Measurements from ENCODE around the gene EPHB1.

The EPHB1 gene

GRCh38 chr3:135142530-135142929 lies 347.5 kb downstream of the EPHB1 start:
- no peak for DNase-seq

- DNase-seq: no peak
Observed at GRCh38 chr3:135143474-135143873, 348.4 kb downstream of the EPHB1 start.

DNA sequence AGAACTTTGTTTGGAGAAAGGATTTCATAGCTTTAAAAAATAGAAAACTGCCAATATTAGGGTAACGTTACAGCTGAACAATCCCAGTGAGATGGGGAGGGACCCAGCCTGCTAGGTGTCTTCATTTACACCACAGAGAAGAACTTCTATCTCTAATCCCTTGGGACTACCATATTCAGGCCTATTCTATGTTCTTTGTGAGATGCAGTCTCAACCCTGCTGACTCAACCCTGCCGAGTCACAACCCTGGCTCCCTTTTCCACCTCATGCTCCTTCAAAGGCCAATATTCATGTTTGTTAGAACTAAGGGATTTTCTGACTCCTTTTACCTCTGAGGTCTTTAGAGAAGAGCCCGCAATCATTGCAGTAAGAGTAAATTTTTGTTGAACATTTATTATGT lies 350.5 kb downstream of the EPHB1 start:
- no peak for DNase-seq

DNA sequence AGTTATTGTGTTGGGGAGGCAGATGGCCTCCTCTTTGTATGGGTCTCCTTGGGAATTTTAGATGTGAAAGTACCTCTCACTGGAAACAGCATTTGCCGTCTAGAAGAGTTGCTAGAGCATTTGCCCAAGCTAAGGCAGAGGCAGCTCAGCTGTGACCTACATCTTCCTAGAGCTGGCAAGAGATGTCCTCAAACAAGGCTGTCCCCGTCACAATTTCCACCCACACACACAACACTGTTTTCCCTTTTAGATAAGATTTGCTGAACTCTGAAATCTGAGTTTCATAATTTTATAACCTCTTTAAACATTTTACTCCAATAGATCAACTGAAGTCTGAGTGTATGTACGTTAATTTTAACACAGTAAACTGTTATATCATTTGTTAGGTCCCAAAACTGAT lies 352.6 kb downstream of the EPHB1 start:
- no peak for DNase-seq

DNA sequence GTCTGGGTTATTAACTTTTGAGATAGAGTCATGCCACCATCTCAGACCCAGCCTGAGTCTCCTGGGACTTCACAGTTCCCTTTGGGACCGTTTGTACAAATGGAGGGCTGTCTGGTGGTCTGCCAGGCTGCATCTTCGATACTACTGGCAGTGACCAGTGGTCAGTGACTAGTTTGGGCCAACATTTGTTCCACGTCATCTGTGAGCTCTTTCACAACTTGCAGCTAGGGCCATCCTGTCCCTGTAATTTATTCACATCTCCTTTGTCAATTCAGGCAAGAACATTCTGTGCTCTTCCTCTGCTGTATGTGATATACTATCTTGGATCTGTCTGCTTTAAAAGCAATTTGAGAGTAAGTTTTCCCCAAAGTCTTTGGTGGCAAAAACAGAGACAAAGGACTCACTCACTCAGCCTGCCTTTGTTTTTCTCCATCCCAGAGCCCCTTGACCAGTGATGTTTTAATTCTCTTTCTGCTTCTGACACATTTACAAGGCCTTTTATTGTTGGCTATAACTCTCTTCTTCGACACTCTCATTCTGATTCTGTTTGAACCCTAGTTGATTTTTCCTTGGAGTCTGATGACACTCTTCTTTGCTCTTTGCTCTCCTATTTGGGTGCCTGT lies 353.4 kb downstream of the EPHB1 start:
- no peak for DNase-seq

DNA sequence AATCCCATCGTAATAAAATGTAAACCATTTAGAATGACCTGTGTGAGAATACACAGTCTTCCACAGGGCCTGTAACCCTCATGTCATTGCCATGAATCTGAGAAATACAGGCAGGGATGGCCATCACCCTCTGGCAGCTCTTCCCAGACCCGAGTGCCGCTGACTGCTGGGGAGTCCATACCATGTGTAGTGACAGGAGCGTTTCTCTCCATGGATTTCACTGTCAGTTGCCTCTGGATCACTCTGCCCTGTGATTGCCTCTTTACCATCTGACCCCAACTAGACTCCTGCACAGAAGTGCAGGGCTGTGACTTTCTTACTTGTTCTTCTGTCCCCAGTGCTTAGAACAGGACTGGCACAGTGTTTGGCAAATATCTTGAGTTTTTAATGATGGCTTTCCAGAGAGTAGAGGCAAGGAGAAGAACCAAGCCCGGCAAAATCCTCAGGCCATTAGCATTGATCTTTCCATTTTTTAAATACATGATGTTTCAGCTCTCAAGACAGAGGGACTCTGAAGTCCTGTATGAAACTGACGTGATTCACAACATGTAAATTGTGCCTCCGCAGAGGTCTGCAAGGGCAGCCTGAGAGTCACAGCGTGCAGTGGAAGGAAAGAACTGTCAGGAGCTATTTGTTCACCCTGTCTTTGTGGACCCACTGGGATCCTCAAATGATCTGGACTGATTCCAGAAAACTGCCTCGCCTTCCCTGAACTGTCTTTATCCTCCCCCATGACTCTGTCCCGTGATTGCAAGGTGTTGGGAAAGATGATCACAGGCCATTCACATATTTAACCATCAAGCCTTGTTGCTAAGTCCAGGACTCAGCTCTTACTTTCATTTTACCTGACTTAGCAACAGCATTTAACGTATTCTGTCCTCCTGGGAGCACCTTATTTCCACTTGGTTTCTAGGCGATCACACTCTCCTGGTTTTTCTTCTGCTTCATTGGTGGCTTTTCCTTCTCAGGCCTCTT lies 354.9 kb downstream of the EPHB1 start:
- DNase-seq: no peak

DNA sequence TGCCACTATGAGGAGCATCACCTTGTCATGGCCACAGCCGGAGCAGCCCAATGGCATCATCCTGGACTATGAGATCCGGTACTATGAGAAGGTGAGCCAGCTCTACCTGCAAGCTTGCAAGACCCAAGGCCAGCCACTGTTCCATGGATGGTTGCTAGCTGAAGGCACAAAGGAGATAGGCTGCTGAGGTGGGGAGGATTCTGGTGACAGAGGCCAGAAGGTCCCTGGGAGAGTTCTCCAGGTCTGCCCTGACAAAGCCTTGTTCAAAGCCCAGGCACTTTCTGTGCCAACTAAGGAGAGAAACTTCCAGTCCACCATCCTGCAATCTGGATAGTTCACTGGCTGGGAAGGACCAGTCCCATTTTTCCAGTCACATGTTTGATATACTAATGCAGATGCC lies 359.1 kb downstream of the EPHB1 start:
- DNase-seq: no peak

DNA sequence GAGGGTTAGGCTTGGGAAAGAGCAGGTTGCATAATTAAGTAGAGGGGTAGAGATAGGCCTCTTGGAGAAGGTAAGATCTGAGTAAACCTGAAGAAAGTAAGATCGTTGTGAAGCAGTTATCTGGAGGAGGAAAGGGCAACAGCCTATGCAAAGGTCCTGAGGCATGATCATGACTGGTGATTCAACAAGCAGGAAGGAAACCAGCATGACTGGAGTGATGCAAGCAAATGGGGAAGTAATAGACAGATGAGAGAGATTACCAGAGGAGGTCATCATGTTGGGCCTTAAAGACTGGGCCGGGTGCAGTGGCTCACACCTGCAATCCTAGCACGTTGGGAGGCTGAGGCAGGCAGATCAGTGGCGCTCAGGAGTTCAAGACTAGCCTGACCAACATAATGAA lies 360.2 kb downstream of the EPHB1 start:
- DNase-seq: no peak

GRCh38 chr3:135155791-135156190 lies 360.7 kb downstream of the EPHB1 start:
- no peak for DNase-seq

DNA sequence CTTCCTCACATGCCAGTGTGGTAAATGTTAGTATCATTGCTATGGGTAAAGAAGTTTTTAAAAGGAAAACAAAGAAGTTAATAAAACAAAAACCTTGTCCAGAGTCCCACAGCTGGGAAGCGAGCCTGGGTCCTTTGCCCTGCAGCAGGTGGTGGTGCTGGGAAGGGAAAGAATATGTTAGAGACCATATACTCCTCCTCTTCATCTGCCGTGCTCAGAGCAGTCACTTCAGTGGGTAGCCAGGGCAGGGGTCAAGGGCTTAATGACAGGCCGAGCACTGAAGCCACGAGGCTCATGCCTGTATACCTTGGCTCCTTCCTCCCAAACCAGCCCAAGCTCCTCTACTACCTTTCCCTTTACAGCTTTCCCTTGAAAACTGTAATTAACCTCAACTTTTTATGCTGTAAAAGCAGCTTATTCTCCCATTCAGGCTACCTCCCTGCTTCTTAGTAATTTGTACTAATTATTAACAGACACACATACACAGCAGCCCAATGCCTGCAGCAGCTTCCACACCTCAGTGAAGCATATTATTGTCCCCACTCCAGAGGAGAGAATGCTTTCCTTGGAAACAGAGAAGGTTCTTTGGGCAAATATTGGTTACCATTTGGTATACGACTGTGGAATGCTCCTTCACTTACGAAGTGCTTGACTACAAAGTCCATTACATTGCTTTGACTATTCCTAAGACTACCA lies 362.1 kb downstream of the EPHB1 start:
- DNase-seq: no peak

DNA sequence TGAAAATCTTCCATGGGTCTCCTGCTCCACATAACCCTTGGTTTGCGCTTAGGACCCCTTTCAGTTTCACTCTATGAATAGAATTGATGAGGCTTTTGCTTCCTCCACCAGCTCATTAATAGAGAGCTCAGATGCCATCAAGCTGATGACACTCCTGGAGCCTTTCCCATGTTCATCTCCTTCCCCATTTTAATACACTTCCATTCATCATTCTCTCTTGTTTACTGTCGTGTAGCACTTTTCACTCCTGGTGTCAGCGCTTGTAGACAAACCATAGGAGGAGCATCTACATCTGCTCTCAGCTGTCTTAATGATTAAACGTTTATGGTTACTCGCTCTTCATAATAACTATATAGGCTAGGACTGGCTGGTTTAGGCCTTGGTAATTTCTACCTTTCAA lies 363.5 kb downstream of the EPHB1 start:
- no peak for DNase-seq

- DNase-seq: no peak
Observed at GRCh38 chr3:135159681-135160247, 364.7 kb downstream of the EPHB1 start.

- no peak for DNase-seq
Observed at GRCh38 chr3:135161425-135161824, 366.4 kb downstream of the EPHB1 start.

- DNase-seq: no peak
Observed at GRCh38 chr3:135163701-135164100, 368.6 kb downstream of the EPHB1 start.

GRCh38 chr3:135165260-135165659 lies 370.2 kb downstream of the EPHB1 start:
- DNase-seq: no peak

- no peak for DNase-seq
Observed at GRCh38 chr3:135166266-135166825, 371.3 kb downstream of the EPHB1 start.

- DNase-seq: no peak
Observed at GRCh38 chr3:135168822-135169221, 373.8 kb downstream of the EPHB1 start.

DNA sequence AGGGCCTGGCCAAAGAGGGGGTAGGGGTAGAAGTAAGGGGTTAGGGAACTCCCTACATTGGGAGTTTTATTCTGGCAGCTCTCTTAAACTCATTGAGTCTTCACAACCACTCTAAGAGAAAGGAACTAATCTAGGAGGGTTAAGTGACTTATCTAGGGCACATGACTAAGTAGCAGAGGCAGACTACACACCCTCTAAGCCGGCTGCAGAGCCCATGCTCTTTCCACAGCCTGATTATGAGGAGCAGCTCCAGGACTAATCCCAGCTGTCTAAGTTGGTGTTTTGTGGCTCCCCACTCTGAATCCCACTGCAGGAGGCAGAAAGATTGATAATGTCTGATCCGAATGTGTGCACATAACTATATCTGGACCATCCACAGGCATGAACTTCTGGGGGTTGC lies 374.6 kb downstream of the EPHB1 start:
- DNase-seq: no peak

DNA sequence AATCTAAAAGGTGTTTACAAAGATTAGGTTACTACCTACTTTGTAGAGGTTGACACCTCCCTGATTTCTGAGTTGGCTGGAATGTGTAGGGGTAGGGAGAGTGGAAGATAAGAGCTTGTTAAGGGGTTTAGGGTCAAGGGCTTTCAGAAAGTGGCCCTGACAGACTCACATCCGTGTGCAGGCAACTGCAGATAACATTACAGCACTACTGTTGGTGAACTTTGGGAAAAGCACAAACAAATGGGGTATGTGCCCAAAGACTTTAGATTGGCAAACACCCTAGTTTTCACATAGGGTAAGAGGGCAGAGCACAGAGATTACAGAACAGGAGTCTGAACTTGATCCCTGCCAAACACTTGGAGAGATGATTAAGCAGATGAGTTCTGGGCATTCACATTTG lies 375.7 kb downstream of the EPHB1 start:
- no peak for DNase-seq

GRCh38 chr3:135172191-135172869 lies 377.3 kb downstream of the EPHB1 start:
- no peak for DNase-seq

GRCh38 chr3:135175728-135176277 lies 380.7 kb downstream of the EPHB1 start:
- no peak for DNase-seq

DNA sequence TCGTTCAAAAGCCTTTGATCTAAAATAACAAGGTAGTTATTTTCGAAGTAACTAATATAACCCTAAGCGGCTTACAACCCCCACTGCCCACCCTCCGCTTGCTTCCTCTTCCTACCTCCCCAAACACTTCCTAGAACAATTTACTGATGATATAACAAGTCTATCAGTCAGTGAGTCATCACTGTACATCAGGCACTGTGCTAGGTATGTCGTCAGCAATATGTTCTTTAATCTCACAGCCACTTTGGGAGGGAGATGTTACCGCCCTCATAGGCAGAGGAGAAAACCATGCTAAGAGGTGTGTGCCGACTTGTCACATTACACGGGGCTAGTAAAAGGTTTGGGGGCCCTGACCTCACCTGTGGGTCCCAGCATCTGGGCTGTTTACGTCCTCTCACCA lies 381.8 kb downstream of the EPHB1 start:
- no peak for DNase-seq

All from NCI-H1436 treated with DMSO at 0.1 percent for 48 hours (cell line).